HL-60 (cell line): ENCODE measurements around the gene TTC22.

Source experiments
- CTCF ChIP-seq: IDR thresholded peaks from one replicate; pipeline ENCODE4 v1.5.1; 2011; ENCODE audit warnings: low read length, control low read depth, inconsistent platforms; ENCODE audit not compliant: insufficient read depth
- GABPA ChIP-seq: IDR thresholded peaks from 2 replicates; pipeline ENCODE4 v1.6.1; 2012; ENCODE audit warnings: low read depth
- POLR2AphosphoS5 ChIP-seq: IDR thresholded peaks from 2 replicates; pipeline ENCODE4 v1.6.1; 2012; ENCODE audit warnings: low read depth
- REST ChIP-seq: IDR thresholded peaks from 2 replicates; pipeline ENCODE4 v1.6.1; 2012; ENCODE audit warnings: low read depth; ENCODE audit not compliant: insufficient replicate concordance
- SPI1 ChIP-seq: IDR thresholded peaks from 2 replicates; pipeline ENCODE4 v1.6.1; 2012; ENCODE audit warnings: low read depth, mild to moderate bottlenecking, borderline replicate concordance

GRCh38 chr1:54834007-54834541, 33.0 kb upstream of the TTC22 start:
- TF ChIP-seq CTCF (no peak), REST (no peak), POLR2AphosphoS5 (no peak), SPI1 (no peak), GABPA (no peak)
